Esophagus muscularis mucosa (tissue), 4 donors: ENCODE data around the gene NPTXR. TPM values are rescaled to one million over a fixed set of nuclear protein-coding genes. Genes with fewer than 3 reads are reported as not detected.

Experiments used
- DNase-seq: peaks from one replicate; pipeline ENCODE4 v3.0.0-alpha.2; 2017; ENCODE audit errors: extremely low spot score
- H3K27ac ChIP-seq, 4 donors: fragments of 200-600 bp; sonication (generic); replicated peaks in 1 of 4; 1 replicate in 3 of 4; 2 replicates in 1 of 4; pipeline ENCODE4 v1.5.1; 2016 to 2019; ENCODE audit warnings: mild to moderate bottlenecking in 1 of 4
- H3K27me3 ChIP-seq, 4 donors: fragments of 200-600 bp; sonication (generic); one replicate each; pipeline versions ENCODE4 v1.5.1 to v1.6.0; 2016 to 2019
- H3K36me3 ChIP-seq, 4 donors: fragments of 200-600 bp; sonication (generic); one replicate each; pipeline ENCODE4 v1.5.1; 2016 to 2019
- H3K4me1 ChIP-seq, 4 donors: fragments of 200-600 bp; sonication (generic); one replicate each; pipeline ENCODE4 v1.5.1; 2016 to 2019
- H3K4me3 ChIP-seq, 4 donors: fragments of 200-600 bp; sonication (generic); 1 replicate in 2 of 4; 2 replicates in 2 of 4; pipeline ENCODE4 v1.5.1; 2016 to 2019; ENCODE audit warnings: mild to moderate bottlenecking in 4 of 4, moderate library complexity in 1 of 4
- H3K9me3 ChIP-seq, 4 donors: fragments of 200-600 bp; sonication (generic); 1 replicate in 3 of 4; 2 replicates in 1 of 4; pipeline ENCODE4 v1.5.1; 2016 to 2019
- CTCF ChIP-seq, 3 experiments: fragments of 200-600 bp in 2 of 3; fragments of 450-650 bp in 1 of 3; sonication (generic) in 2 of 3; IDR thresholded peaks; one replicate each; pipeline ENCODE4 v1.5.1; 2017 to 2019; ENCODE audit warnings: antibody characterized with exemption in 3 of 3, mild to moderate bottlenecking in 2 of 3, moderate library complexity in 1 of 3
- EP300 ChIP-seq: sonication (generic); formaldehyde crosslinking; IDR thresholded peaks from one replicate; pipeline ENCODE4 v1.6.1; 2017; ENCODE audit warnings: antibody characterized with exemption
- POLR2A ChIP-seq: fragments of 450-650 bp; IDR thresholded peaks from one replicate; pipeline ENCODE4 v1.6.1; 2017; ENCODE audit warnings: antibody characterized with exemption, moderate library complexity, mild to moderate bottlenecking, low read depth
- POLR2AphosphoS5 ChIP-seq, 2 donors: sonication (generic); formaldehyde crosslinking; IDR thresholded peaks; one replicate each; pipeline ENCODE4 v1.6.1; 2017; ENCODE audit warnings: antibody characterized with exemption in 2 of 2
- WGBS: methylation state at CpG from one replicate; pipeline ENCODE4 v1.1.5; 2018; 5-methylcytosine and 5-hydroxymethylcytosine counted together
- intact Hi-C: fragments of 100-400 bp; cut with DNase I; formaldehyde crosslinking; loops from one replicate; pipeline ENCODE4 v1.15.1; 2023
- total RNA-seq, 4 donors: library from RNA; depleted of rRNA; stranded (reverse); fragments of >200 nt; gene quantifications; one replicate each; pipeline versions ENCODE4 v1.1.0 to v1.2.1, GENCODE V29; 2016

The NPTXR gene
- total RNA-seq, 4 donors from 2014 or later: 8.2 to 15.0 (median 8.8) TPM

- WGBS: 85% methylated on average over 13 of the region's 13 CpGs
- no peak for TF ChIP-seq POLR2A
- TF ChIP-seq CTCF (IDR thresholded peaks at IDR 0.05): no peak
- TF ChIP-seq EP300: no peak
- no peak for TF ChIP-seq POLR2AphosphoS5 (IDR thresholded peaks at IDR 0.05)
These were observed 9.4 kb downstream of the NPTXR start for GRCh38 chr22:38834215-38834953.

GRCh38 chr22:38833061-38833460 is 10.8 kb downstream of the NPTXR start:
- Histone ChIP-seq H3K27me3 (no peaks in the 10 kb centered on the region), H3K36me3 (no peaks in the 10 kb centered on the region), H3K4me1 (no peaks in the 10 kb centered on the region), H3K27ac (no peak overlapping the region), H3K4me3 (no peak overlapping the region), H3K9me3 (no peaks in the 10 kb centered on the region)
- no peak for DNase-seq
- TF ChIP-seq POLR2A: no peak
- TF ChIP-seq POLR2AphosphoS5 (IDR thresholded peaks at IDR 0.05): no peak
- TF ChIP-seq EP300: no peak
- no peak for TF ChIP-seq CTCF (IDR thresholded peaks at IDR 0.05)
- WGBS: no CpG with 5 or more reads among the region's 3 CpGs
- intact Hi-C loops: no loop called here

More at GRCh38 chr22:38834215-38834953, 9.4 kb downstream of the NPTXR start:
- intact Hi-C loops: no loop called here
- Histone ChIP-seq H3K36me3 (no peaks in the 10 kb centered on the region), H3K4me3 (no peak overlapping the region), H3K27ac (no peak overlapping the region), H3K27me3 (no peaks in the 10 kb centered on the region), H3K9me3 (no peaks in the 10 kb centered on the region), H3K4me1 (no peaks in the 10 kb centered on the region)
- no peak for DNase-seq

- Histone ChIP-seq H3K4me1 (no peaks in the 10 kb centered on the region), H3K4me3 (no peak overlapping the region), H3K9me3 (no peaks in the 10 kb centered on the region), H3K36me3 (peaks cover 0 to 3% (median 0%) of the 10 kb centered on the region in 4 donors), H3K27ac (no peak overlapping the region), H3K27me3 (no peaks in the 10 kb centered on the region)
- intact Hi-C loops: no loop called here
- WGBS: 86% methylated on average over 22 of the region's 30 CpGs
- DNase-seq: no peak
- TF ChIP-seq POLR2AphosphoS5 (IDR thresholded peaks at IDR 0.05) (no peak), CTCF (IDR thresholded peaks at IDR 0.05) (no peak)
These were observed 11.5 kb downstream of the NPTXR start for GRCh38 chr22:38832005-38832978.

GRCh38 chr22:38831166-38831945 is 12.5 kb downstream of the NPTXR start:
- H3K36me3 ChIP-seq: peaks cover 0 to 3% (median 0%) of the 10 kb centered on the region in 4 donors
- H3K9me3 ChIP-seq: no peaks in the 10 kb centered on the region
- intact Hi-C loops: no loop called here
- no peak for DNase-seq
- no peaks in the 10 kb centered on the region for H3K4me1 ChIP-seq
- TF ChIP-seq POLR2AphosphoS5 (IDR thresholded peaks at IDR 0.05): no peak
- no peak for TF ChIP-seq CTCF (IDR thresholded peaks at IDR 0.05)
- no peak for TF ChIP-seq POLR2A
- no peak for TF ChIP-seq EP300
- whole genome bisulfite sequencing: 91% methylated on average over 15 of the region's 16 CpGs
- H3K27me3 ChIP-seq: no peaks in the 10 kb centered on the region
- no peak overlapping the region for H3K4me3 ChIP-seq
- no peak overlapping the region for H3K27ac ChIP-seq
